SU-DHL-6 (cell line): ENCODE measurements around the gene TIMP2.
"Not testable (repeated sequence)": the region's sequence is repeated elsewhere in the genome, so short reads cannot be mapped to it uniquely, and the experiment has no call there.

Experiments used
- H2AFZ ChIP-seq: fragments of 200-600 bp; sonication (generic); 2 replicates; pipeline ENCODE4 v1.6.1; 2014; ENCODE audit warnings: low read depth, mild to moderate bottlenecking, moderate library complexity, mixed read lengths, antibody characterized with exemption, low read length; ENCODE audit not compliant: severe bottlenecking
- H3F3A ChIP-seq: fragments of 200-600 bp; shearing (Covaris generic); 2 replicates; pipeline ENCODE4 v1.6.0; 2016; ENCODE audit warnings: antibody characterized with exemption, mild to moderate bottlenecking; ENCODE audit not compliant: insufficient read depth
- H3K27ac ChIP-seq: fragments of 200-600 bp; sonication (generic); 2 replicates; pipeline ENCODE4 v1.5.1; 2016; ENCODE audit warnings: low read depth, mild to moderate bottlenecking, low read length, moderate library complexity, mixed read lengths
- H3K27me3 ChIP-seq: fragments of 200-600 bp; sonication (generic), shearing (Covaris generic); 2 replicates; pipeline ENCODE4 v1.6.0; 2014; ENCODE audit warnings: mild to moderate bottlenecking, low read length
- H3K36me3 ChIP-seq: fragments of 200-600 bp; sonication (generic); 2 replicates; pipeline ENCODE4 v1.6.1; 2014; ENCODE audit warnings: mild to moderate bottlenecking, low read length, mixed read lengths
- H3K4me2 ChIP-seq: fragments of 300-600, 200-600 bp; shearing (Covaris generic), sonication (generic); 2 replicates; pipeline ENCODE4 v1.6.0; 2014; ENCODE audit warnings: low read length, low read depth, mild to moderate bottlenecking; ENCODE audit not compliant: poor library complexity, severe bottlenecking
- H3K4me3 ChIP-seq: fragments of 200-600 bp; sonication (generic); 2 replicates; pipeline ENCODE4 v1.5.1; 2014; ENCODE audit warnings: antibody characterized with exemption, low read length, mild to moderate bottlenecking, mixed read lengths; ENCODE audit not compliant: insufficient read depth, poor library complexity, severe bottlenecking
- H3K79me2 ChIP-seq: fragments of 200-600 bp; sonication (generic); 2 replicates; pipeline ENCODE4 v1.6.1; 2014; ENCODE audit warnings: mild to moderate bottlenecking, low read length, moderate library complexity; ENCODE audit not compliant: insufficient read depth
- H3K9ac ChIP-seq: fragments of 200-600 bp; sonication (generic); 2 replicates; pipeline ENCODE4 v1.7.0; 2014; ENCODE audit warnings: mild to moderate bottlenecking, low read length
- H3K9me2 ChIP-seq: fragments of 200-600 bp; sonication (generic); replicated peaks from 2 replicates; pipeline ENCODE4 v1.6.1; 2014; ENCODE audit warnings: low read length; ENCODE audit not compliant: insufficient read depth
- H3K9me3 ChIP-seq: fragments of 200-600 bp; sonication (generic); 2 replicates; pipeline ENCODE4 v1.6.1; 2014; ENCODE audit warnings: low read length, mixed read lengths; ENCODE audit not compliant: insufficient read depth
- H4K20me1 ChIP-seq: fragments of 200-600 bp; sonication (generic); 2 replicates; pipeline ENCODE4 v1.6.1; 2014; ENCODE audit warnings: low read depth, mild to moderate bottlenecking, antibody characterized with exemption, low read length, moderate library complexity, mixed read lengths
- CTCF ChIP-seq: fragments of 200-600 bp; sonication (generic); IDR thresholded peaks from one replicate; pipeline ENCODE4 v1.5.1; 2017; ENCODE audit warnings: antibody characterized with exemption, mild to moderate bottlenecking, low read length, moderate library complexity; ENCODE audit not compliant: insufficient read depth, poor library complexity, severe bottlenecking
- EZH2phosphoT487 ChIP-seq: fragments of 200-600 bp; sonication (generic), shearing (Covaris generic); conservative IDR thresholded peaks from 2 replicates; pipeline ENCODE4 v1.6.1; 2018; ENCODE audit warnings: mild to moderate bottlenecking, antibody characterized with exemption, low read length, moderate library complexity, mixed read lengths

Gene TIMP2

GRCh38 chr17:78966123-78966813, 41.1 kb upstream of the TIMP2 start:
- no peaks in the 10 kb centered on the region for H3K9me2 ChIP-seq
- H3K27me3 ChIP-seq: no peaks in the 10 kb centered on the region
- no peaks in the 10 kb centered on the region for H4K20me1 ChIP-seq
- H2AFZ ChIP-seq: no peak overlapping the region
- no peaks in the 10 kb centered on the region for H3F3A ChIP-seq
- TF ChIP-seq EZH2phosphoT487: no peak
- no peak for TF ChIP-seq CTCF
- H3K36me3 ChIP-seq: no peaks in the 10 kb centered on the region
- no peak overlapping the region for H3K9ac ChIP-seq
- H3K9me3 ChIP-seq: no peaks in the 10 kb centered on the region
- H3K4me2 ChIP-seq: no peak overlapping the region
- H3K4me3 ChIP-seq: no peak overlapping the region
- no peaks in the 10 kb centered on the region for H3K79me2 ChIP-seq
- no peak overlapping the region for H3K27ac ChIP-seq

- TF ChIP-seq EZH2phosphoT487 (no peak), CTCF (no peak)
Measured at GRCh38 chr17:78965491-78965924, 40.3 kb upstream of the TIMP2 start.

GRCh38 chr17:78963378-78963777, 38.2 kb upstream of the TIMP2 start:
- Histone ChIP-seq H3K4me2 (no peak overlapping the region), H3K27me3 (no peaks in the 10 kb centered on the region), H3K9ac (no peak overlapping the region), H3K27ac (no peak overlapping the region), H3K36me3 (no peaks in the 10 kb centered on the region), H3K9me3 (no peaks in the 10 kb centered on the region), H3K79me2 (no peaks in the 10 kb centered on the region), H3F3A (no peaks in the 10 kb centered on the region), H2AFZ (no peak overlapping the region), H3K4me3 (no peak overlapping the region), H3K9me2 (no peaks in the 10 kb centered on the region), H4K20me1 (no peaks in the 10 kb centered on the region)
- no peak for TF ChIP-seq CTCF
- no peak for TF ChIP-seq EZH2phosphoT487

More at GRCh38 chr17:78965491-78965924, 40.3 kb upstream of the TIMP2 start:
- Histone ChIP-seq H3K27me3 (no peaks in the 10 kb centered on the region), H3K79me2 (no peaks in the 10 kb centered on the region), H2AFZ (no peak overlapping the region), H3K27ac (no peak overlapping the region), H3F3A (no peaks in the 10 kb centered on the region), H3K9ac (no peak overlapping the region), H3K4me2 (no peak overlapping the region), H3K4me3 (no peak overlapping the region), H4K20me1 (no peaks in the 10 kb centered on the region), H3K36me3 (no peaks in the 10 kb centered on the region), H3K9me3 (no peaks in the 10 kb centered on the region), H3K9me2 (no peaks in the 10 kb centered on the region)

- not testable (repeated sequence) for H3K36me3 ChIP-seq, H3K4me3 ChIP-seq, H3K9me3 ChIP-seq, H3K9me2 ChIP-seq, H3K4me2 ChIP-seq, H4K20me1 ChIP-seq, H3K27ac ChIP-seq, H3F3A ChIP-seq, H3K27me3 ChIP-seq, H3K79me2 ChIP-seq, H3K9ac ChIP-seq, H2AFZ ChIP-seq
Measured at GRCh38 chr17:78962984-78963348, 37.8 kb upstream of the TIMP2 start.
